PC-9 (cell line): ENCODE results near the gene SPR. TPM values are rescaled to one million over a fixed set of nuclear protein-coding genes. Genes with fewer than 3 reads are reported as not detected.
A peak's percentile ranks its signal among the peaks of the same experiment; 100 is the strongest.

Source experiments
- BruUV-seq: library from RNA; stranded (reverse); fragments of 400-500 nt; replicated peaks from 2 replicates; lab custom pipeline; 2021; lab: Mats Ljungman, UMichigan
- CTCF ChIA-PET: fragments of 300-600 bp; sonication (Branson Sonifier 250); formaldehyde crosslinking; loops from one replicate; lab custom pipeline; 2022; ENCODE audit warnings: antibody characterized with exemption; lab: Charles Lee
- POLR2A ChIA-PET: fragments of 300-600 bp; sonication (Branson Sonifier 250); formaldehyde crosslinking; loops from one replicate; lab custom pipeline; 2022; ENCODE audit warnings: antibody characterized with exemption; ENCODE audit not compliant: unreplicated experiment; lab: Charles Lee
- DNase-seq, 2 experiments: peaks; one replicate each; pipeline versions ENCODE4 v3.0.0 to v3.0.0-alpha.2; 2015 to 2022; ENCODE audit warnings: mixed read lengths in 1 of 2
- H2AFZ ChIP-seq: fragments of 200-600 bp; sonication (generic); 2 replicates; pipeline ENCODE4 v1.8.1; 2017; ENCODE audit warnings: antibody characterized with exemption
- H3F3A ChIP-seq: fragments of 200-600 bp; sonication (generic); 2 replicates; pipeline ENCODE4 v1.8.1; 2017; ENCODE audit warnings: antibody characterized with exemption, mild to moderate bottlenecking, low read depth; ENCODE audit not compliant: insufficient read depth
- H3K27ac ChIP-seq: fragments of 200-600 bp; sonication (generic); 2 replicates; pipeline ENCODE4 v1.6.1; 2016; ENCODE audit warnings: mixed run types
- H3K27me3 ChIP-seq: fragments of 200-600 bp; sonication (generic); 2 replicates; pipeline ENCODE4 v1.6.1; 2016; ENCODE audit warnings: low read depth, mixed run types; ENCODE audit not compliant: insufficient read depth
- H3K36me3 ChIP-seq: fragments of 200-600 bp; sonication (generic); 2 replicates; pipeline ENCODE4 v1.6.1; 2016; ENCODE audit warnings: low read depth, mixed run types
- H3K4me1 ChIP-seq: fragments of 200-600 bp; sonication (generic); replicated peaks from 2 replicates; pipeline ENCODE4 v1.6.1; 2016; ENCODE audit warnings: mixed run types; ENCODE audit not compliant: insufficient read depth
- H3K4me2 ChIP-seq: fragments of 200-600 bp; sonication (generic); 2 replicates; pipeline ENCODE4 v1.6.1; 2017; ENCODE audit warnings: mixed run types
- H3K4me3 ChIP-seq: fragments of 200-600 bp; sonication (generic); 2 replicates; pipeline ENCODE4 v1.6.1; 2016; ENCODE audit warnings: mixed run types
- H3K79me2 ChIP-seq: fragments of 200-600 bp; sonication (generic); 2 replicates; pipeline ENCODE4 v1.6.1; 2017; ENCODE audit warnings: low read depth, mixed run types
- H3K9me2 ChIP-seq: fragments of 200-600 bp; sonication (generic); 2 replicates; pipeline ENCODE4 v1.8.1; 2017; ENCODE audit warnings: mild to moderate bottlenecking; ENCODE audit not compliant: insufficient read depth
- H3K9me3 ChIP-seq: fragments of 200-600 bp; sonication (generic); 2 replicates; pipeline ENCODE4 v1.8.1; 2016; ENCODE audit warnings: low read depth; ENCODE audit not compliant: insufficient read depth
- H4K20me1 ChIP-seq: fragments of 200-600 bp; sonication (generic); 2 replicates; pipeline ENCODE4 v1.8.1; 2017; ENCODE audit not compliant: insufficient read depth
- CTCF ChIP-seq: fragments of 200-600 bp; sonication (generic); conservative IDR thresholded peaks from 2 replicates; pipeline ENCODE4 v1.6.1; 2017; ENCODE audit warnings: mixed run types, antibody characterized with exemption, mild to moderate bottlenecking, moderate library complexity
- EZH2 ChIP-seq: fragments of 200-600 bp; sonication (generic); IDR thresholded peaks from 2 replicates; pipeline ENCODE4 v1.8.0; 2017; ENCODE audit warnings: antibody characterized with exemption, low read depth
- intact Hi-C: fragments of 100-400 bp; cut with micrococcal nuclease; formaldehyde crosslinking; loops from one replicate; pipeline ENCODE4 v1.10.0; 2022; ENCODE audit not compliant: unreplicated experiment
- total RNA-seq: library from RNA; stranded (reverse); gene quantifications from 2 replicates; pipeline ENCODE4 v1.2.3, GENCODE V29; 2021

SPR gene
- total RNA-seq, 1 experiment from 2014 or later: 33.6 TPM

GRCh38 chr2:72888438-72889202 lies 1.4 kb downstream of the SPR start:
- Histone ChIP-seq H3K4me3 (peak overlapping the region; percentile 85; the same call in 1 of the 2 replicates), H3K4me1 (peaks cover 24% of the 10 kb centered on the region), H3K79me2 (no peaks in the 10 kb centered on the region), H2AFZ (no peak overlapping the region), H3K4me2 (peak overlapping the region; percentile 90), H3K36me3 (no peaks in the 10 kb centered on the region), H3K9me3 (no peaks in the 10 kb centered on the region), H3F3A (peaks cover 12% of the 10 kb centered on the region; the same call in 1 of the 2 replicates), H4K20me1 (peaks cover 24% of the 10 kb centered on the region; the same call in 1 of the 2 replicates), H3K27ac (no peak overlapping the region), H3K9me2 (no peaks in the 10 kb centered on the region), H3K27me3 (no peaks in the 10 kb centered on the region)
- DNase-seq: no peak
- TF ChIP-seq CTCF: no peak
- no peak for TF ChIP-seq EZH2
- no TSS peak for BruUV-seq
- ChIA-PET CTCF (interaction anchor here (1.2 kb wide), 1 partner anchor 10 kb away, joined by 6 read pairs; no protein-coding TSS in a partner anchor), POLR2A (no interaction called here)
- intact Hi-C loops: no loop called here

GRCh38 chr2:72889991-72890390 lies 2.8 kb downstream of the SPR start:
- intact Hi-C loops: loop anchor here (5.0 kb wide), 1 partner anchor 287 kb away; no protein-coding TSS in a partner anchor
- Histone ChIP-seq H3K4me1 (peaks cover 24% of the 10 kb centered on the region), H2AFZ (no peak overlapping the region), H3K9me2 (no peaks in the 10 kb centered on the region), H3K4me3 (no peak overlapping the region), H3K27ac (no peak overlapping the region), H3K36me3 (no peaks in the 10 kb centered on the region), H3K9me3 (no peaks in the 10 kb centered on the region), H3K27me3 (no peaks in the 10 kb centered on the region), H3K79me2 (no peaks in the 10 kb centered on the region), H3F3A (peaks cover 12% of the 10 kb centered on the region; the same call in 1 of the 2 replicates), H4K20me1 (peaks cover 24% of the 10 kb centered on the region; the same call in 1 of the 2 replicates), H3K4me2 (no peak overlapping the region)
- TF ChIP-seq EZH2 (no peak), CTCF (no peak)
- no TSS peak for BruUV-seq
- ChIA-PET POLR2A (no interaction called here), CTCF (interaction anchor here (0.6 kb wide), 2 partner anchors 9 to 288 kb away, joined by 5 to 10 read pairs; no protein-coding TSS in a partner anchor)
- no peak for DNase-seq

GRCh38 chr2:72891091-72891818 lies 4.0 kb downstream of the SPR start:
- Histone ChIP-seq H3F3A (peaks cover 12% of the 10 kb centered on the region; the same call in 1 of the 2 replicates), H3K9me2 (no peaks in the 10 kb centered on the region), H4K20me1 (peaks cover 23% of the 10 kb centered on the region; the same call in 1 of the 2 replicates), H3K36me3 (no peaks in the 10 kb centered on the region), H3K4me2 (no peak overlapping the region), H2AFZ (no peak overlapping the region), H3K27ac (no peak overlapping the region), H3K4me3 (no peak overlapping the region), H3K4me1 (peaks cover 21% of the 10 kb centered on the region), H3K27me3 (no peaks in the 10 kb centered on the region), H3K79me2 (no peaks in the 10 kb centered on the region), H3K9me3 (no peaks in the 10 kb centered on the region)
- intact Hi-C loops: loop anchor here (5.0 kb wide), 1 partner anchor 286 kb away; no protein-coding TSS in a partner anchor
- BruUV-seq: no TSS peak
- ChIA-PET CTCF (interaction anchor here (0.5 kb wide), 1 partner anchor 262 kb away, joined by 10 read pairs; no protein-coding TSS in a partner anchor), POLR2A (interaction anchor here (0.6 kb wide), 1 partner anchor 134 kb away, joined by 4 read pairs; no protein-coding TSS in a partner anchor)
- no peak for DNase-seq
- TF ChIP-seq CTCF (no peak), EZH2 (no peak)
